Pulmonary artery endothelial cell (primary cell): ENCODE results near the gene GSTT4. TPM values are rescaled to one million over a fixed set of nuclear protein-coding genes. Genes with fewer than 3 reads are reported as not detected.
"Not testable (repeated sequence)": the region's sequence is repeated elsewhere in the genome, so short reads cannot be mapped to it uniquely, and the experiment has no call there.

Experiments used
- DNase-seq: peaks from one replicate; pipeline ENCODE4 v3.0.0-alpha.2; 2011; ENCODE audit warnings: low read depth, low spot score
- total RNA-seq: library from RNA; depleted of rRNA; stranded (reverse); fragments of >200 nt; gene quantifications from 2 replicates; pipeline ENCODE4 v1.2.3, GENCODE V29; 2014

GSTT4 gene
- total RNA-seq, 1 donor from 2014 or later, result not detected

- DNase-seq, result not testable (repeated sequence)
Measured at GRCh38 chr22:23989583-23990244, 15.5 kb downstream of the GSTT4 start.

- not testable (repeated sequence) for DNase-seq
Measured at GRCh38 chr22:23986538-23987178, 18.6 kb downstream of the GSTT4 start.

- DNase-seq, result not testable (repeated sequence)
Measured at GRCh38 chr22:23986089-23986488, 19.2 kb downstream of the GSTT4 start.

GRCh38 chr22:23984430-23984829 is 20.8 kb downstream of the GSTT4 start:
- no peak for DNase-seq

- not testable (repeated sequence) for DNase-seq
Measured at GRCh38 chr22:23980567-23980966, 24.7 kb downstream of the GSTT4 start.

- DNase-seq, result not testable (repeated sequence)
Measured at GRCh38 chr22:23979557-23980240, 25.6 kb downstream of the GSTT4 start, which contains the start of gene GSTT2. GSTT2 (plus strand) TSS chr22:23980134.

GRCh38 chr22:23977304-23977703 is 27.9 kb downstream of the GSTT4 start:
- DNase-seq, result not testable (repeated sequence)

GRCh38 chr22:23974836-23975352 is 30.4 kb downstream of the GSTT4 start:
- DNase-seq, result not testable (repeated sequence)

GRCh38 chr22:23974345-23974744 is 30.9 kb downstream of the GSTT4 start, which contains the start of gene DDT:
DDT (minus strand) TSS chr22:23974441; CDS start chr22:23974414, 27 bp downstream.
- not testable (repeated sequence) for DNase-seq

- not testable (repeated sequence) for DNase-seq
Measured at GRCh38 chr22:23971927-23972326, 33.3 kb downstream of the GSTT4 start.

GRCh38 chr22:23970816-23971486 is 34.3 kb downstream of the GSTT4 start:
- no peak for DNase-seq

- DNase-seq, result no peak
Measured at GRCh38 chr22:23970201-23970641, 35.0 kb downstream of the GSTT4 start.

GRCh38 chr22:23969071-23969470 is 36.2 kb downstream of the GSTT4 start:
- no peak for DNase-seq

- DNase-seq, result not testable (repeated sequence)
Measured at GRCh38 chr22:23966568-23966967, 38.7 kb downstream of the GSTT4 start, which contains the start of gene DDTL. DDTL (plus strand) TSS chr22:23966888; CDS start chr22:23966915, 27 bp downstream.

GRCh38 chr22:23966094-23966493 is 39.2 kb downstream of the GSTT4 start:
- not testable (repeated sequence) for DNase-seq

GRCh38 chr22:23961084-23961771 is 44.0 kb downstream of the GSTT4 start, which contains the start of gene GSTT2B:
GSTT2B (minus strand) TSS chr22:23961195; CDS start chr22:23961131, 64 bp downstream.
- DNase-seq, result not testable (repeated sequence)

GRCh38 chr22:23956301-23956900 is 48.9 kb downstream of the GSTT4 start:
- DNase-seq, result not testable (repeated sequence)

- DNase-seq, result not testable (repeated sequence)
Measured at GRCh38 chr22:23955886-23956285, 49.4 kb downstream of the GSTT4 start.

GRCh38 chr22:23954991-23955305 is 50.3 kb downstream of the GSTT4 start:
- DNase-seq, result not testable (repeated sequence)
